ENCODE results near the gene LARP7.
"Not testable (repeated sequence)": the region's sequence is repeated elsewhere in the genome, so short reads cannot be mapped to it uniquely, and the experiment has no call there.

LARP7 gene

DNA sequence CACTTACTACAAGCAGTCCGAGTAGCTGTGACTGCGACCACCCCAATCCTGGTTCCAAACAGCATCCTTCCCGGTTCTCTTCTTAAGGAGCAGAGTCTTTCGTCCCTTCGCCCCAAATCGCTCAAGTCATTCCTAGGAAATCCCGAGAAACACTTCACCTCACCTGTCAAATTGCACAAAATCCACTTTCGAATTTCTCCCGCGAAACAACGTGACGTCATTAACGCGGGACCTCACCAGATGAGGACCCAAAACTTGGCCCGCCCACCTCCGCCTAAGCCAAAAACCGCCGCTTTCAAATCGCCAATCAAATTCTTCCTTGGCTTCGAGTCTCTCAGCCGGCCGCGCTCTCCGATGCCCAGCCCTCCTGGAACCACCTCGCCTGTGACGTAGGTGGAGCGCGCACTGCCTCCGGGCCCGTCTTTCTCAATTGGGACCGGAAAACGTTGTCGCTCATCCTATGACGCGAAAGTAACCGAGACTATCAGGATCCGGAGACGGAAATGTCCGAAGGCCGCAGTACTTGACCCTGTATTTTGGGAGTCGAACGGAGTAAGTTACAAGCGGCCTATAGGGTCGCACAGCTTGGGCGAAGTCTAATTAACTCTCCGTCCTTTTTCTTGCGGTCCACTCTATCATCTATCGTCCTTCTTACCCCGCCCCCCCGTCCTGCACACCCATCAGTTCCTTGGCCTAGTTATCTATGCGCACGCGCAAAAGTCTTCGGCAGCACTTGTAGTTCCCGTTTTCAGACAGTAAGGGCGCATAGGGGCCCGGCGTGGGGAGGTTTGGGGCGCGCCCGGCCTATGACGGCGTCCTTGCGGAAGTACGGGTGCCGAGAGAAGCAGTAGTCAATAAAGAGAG is at the start of gene LARP7, which contains the start of gene ZGRF1:
TSS of gene LARP7 (plus strand) at position 456 of the 864 bp plus-strand sequence. CDS start 7,527 bp downstream, outside the sequence.
TSS of gene ZGRF1 (minus strand) at position 222 of the 864 bp plus-strand sequence. CDS start 3,733 bp downstream, outside the sequence.
- DNase-seq (ENCODE audit: low read depth in 2 of 2), result peak; percentile 90 to 95

- DNase-seq (ENCODE audit: low read depth in 2 of 2), result no peak
These were observed 47.7 kb upstream of the LARP7 start for GRCh38 chr4:112589206-112589605.

DNA sequence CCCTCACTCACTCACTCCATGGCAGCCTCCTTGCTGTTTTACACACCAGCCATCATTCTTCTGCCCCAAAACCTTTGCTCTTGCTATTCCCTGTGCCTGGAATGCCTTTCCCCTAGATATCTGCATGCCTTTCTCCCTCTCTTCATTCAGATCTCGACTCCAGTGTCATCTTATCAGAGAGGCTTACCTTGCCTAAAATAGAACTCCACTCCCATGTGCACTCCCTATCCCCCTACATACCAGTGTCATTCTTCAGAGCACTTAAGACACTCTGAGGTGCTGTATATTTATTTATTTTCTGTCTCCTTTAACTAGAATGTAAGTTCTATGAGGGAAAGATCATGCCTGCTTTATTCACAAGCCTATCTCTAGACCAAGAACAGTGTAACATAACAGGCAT is 45.4 kb upstream of the LARP7 start:
- no peak for DNase-seq (ENCODE audit: low read depth in 2 of 2)

- no peak for DNase-seq (ENCODE audit: low read depth in 2 of 2)
These were observed 44.2 kb upstream of the LARP7 start for GRCh38 chr4:112592717-112593116.

- DNase-seq (ENCODE audit: low read depth in 2 of 2), result no peak
These were observed 43.4 kb upstream of the LARP7 start for GRCh38 chr4:112593438-112594133.

DNA sequence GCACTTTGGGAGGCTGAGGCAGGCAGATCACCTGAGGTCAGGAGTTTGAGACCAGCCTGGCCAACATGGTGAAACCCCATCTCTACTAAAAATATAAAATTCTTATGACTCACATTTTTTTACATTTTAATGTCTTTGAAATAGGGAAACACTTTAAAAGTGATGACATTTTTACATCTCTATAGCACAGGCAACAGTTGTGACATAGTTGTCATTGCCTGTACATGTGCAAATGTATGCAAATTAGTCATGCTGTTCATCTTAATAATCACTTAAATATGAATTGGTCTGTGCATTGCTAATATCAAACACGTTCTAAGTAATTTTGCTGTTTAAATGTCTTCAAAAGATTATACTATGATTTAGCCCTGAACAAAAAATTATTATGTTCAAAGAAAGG is 42.0 kb upstream of the LARP7 start:
- DNase-seq (ENCODE audit: low read depth in 2 of 2), result no peak

- DNase-seq (ENCODE audit: low read depth in 2 of 2), result peak in 1 of 2 donors; percentile 30
These were observed 32.4 kb upstream of the LARP7 start for GRCh38 chr4:112604589-112604988.

- not testable (repeated sequence) for DNase-seq (ENCODE audit: low read depth in 2 of 2)
These were observed 24.1 kb upstream of the LARP7 start for GRCh38 chr4:112612814-112613213.

DNA sequence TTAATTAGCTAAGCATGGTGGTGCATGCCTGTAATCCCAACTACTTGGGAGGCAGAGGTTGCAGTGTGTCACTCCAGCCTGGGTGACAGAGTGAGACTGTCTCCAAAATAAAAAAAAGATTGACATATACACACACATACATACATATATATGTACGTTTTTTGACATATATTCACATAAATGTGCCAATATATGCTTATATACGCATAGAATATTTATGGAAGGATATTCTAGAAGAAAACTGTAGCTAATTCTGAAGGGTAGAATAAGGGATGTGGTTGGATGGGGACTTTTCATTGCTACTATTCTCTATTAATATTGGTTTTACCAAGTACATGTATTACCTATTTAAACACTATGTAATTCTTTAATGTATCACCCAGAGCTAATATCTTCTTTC is 20.0 kb upstream of the LARP7 start:
- no peak for DNase-seq (ENCODE audit: low read depth in 2 of 2)

- no peak for DNase-seq (ENCODE audit: low read depth in 2 of 2)
These were observed 10.7 kb upstream of the LARP7 start for GRCh38 chr4:112626228-112626627.

DNA sequence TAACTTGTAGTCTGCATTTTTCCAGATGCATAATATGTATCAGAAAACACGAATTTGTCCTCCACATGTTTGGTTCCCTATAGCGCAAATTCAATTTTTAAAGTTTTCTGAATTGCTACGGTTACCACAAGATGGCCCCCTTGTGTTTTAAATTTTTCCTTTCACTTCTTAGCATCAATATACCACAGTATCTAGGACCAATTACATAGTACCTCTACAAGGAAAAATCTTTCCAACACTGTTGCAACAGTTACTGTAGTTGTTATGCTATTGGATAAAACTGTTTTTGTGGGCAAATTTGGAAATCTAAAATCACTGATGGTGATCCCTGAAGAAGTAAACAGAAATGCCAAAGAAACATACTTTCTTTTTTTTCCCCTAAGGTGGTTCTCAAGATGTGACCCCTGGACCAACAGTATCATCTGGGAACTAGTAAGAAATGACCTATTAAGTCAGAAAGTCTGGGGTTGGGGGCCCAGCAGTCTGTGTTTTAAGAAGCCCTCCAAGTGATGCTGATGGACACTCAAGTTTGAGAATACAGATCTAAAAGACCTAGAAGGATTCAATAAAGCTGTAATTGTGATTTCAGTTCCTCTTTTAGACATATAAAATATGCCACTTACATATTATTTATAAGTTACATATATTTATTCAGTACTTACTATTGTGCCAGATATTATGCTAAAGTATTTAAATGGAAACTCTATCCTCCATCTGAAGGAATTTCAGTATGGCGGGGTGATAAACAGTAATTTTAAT is 3.3 kb upstream of the LARP7 start:
- DNase-seq (ENCODE audit: low read depth in 2 of 2), result no peak

- no peak for DNase-seq (ENCODE audit: low read depth in 2 of 2)
These were observed 566 bp downstream of the LARP7 start for GRCh38 chr4:112637552-112637866.

- no peak for DNase-seq (ENCODE audit: low read depth in 2 of 2)
These were observed 5.6 kb downstream of the LARP7 start for GRCh38 chr4:112642526-112642925.

GRCh38 chr4:112644595-112645535 is 7.9 kb downstream of the LARP7 start:
- DNase-seq (ENCODE audit: low read depth in 2 of 2), result not testable (repeated sequence)

DNA sequence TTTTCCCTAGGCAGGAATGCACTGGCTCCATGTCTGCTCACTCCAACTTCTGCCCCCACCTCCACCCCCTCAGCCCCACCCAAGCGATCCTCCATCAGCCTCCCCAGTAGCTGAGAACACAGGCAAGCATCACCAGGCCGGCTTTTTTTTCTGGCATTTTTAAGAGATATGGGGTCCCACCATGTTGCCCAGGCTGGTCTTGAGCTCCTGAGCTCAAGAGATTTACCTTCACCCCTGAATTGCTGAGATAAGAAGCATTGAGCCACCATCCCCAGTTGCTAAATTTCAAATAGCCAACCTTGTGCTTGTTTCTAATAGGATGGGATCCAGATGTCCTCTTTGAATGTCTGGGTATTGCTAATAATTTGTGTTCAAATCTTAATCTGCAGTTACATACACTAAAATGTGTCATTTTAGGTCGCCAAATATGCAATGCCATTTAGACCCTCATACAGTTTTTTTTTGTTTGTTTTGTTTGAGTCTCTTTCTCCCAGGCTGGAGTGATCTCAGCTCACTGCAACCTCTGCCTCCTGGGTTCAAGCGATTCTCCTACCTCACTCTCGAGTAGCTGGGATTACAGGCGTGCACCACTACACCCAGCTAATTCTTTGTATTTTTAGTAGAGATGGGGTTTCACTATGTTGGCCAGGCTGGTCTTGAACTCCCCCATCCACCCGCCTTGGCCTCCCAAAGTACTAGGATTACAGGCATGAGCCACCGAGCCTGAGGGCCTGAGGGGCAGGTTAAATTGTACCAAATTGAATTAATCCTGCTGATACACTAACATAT is 8.8 kb downstream of the LARP7 start:
- DNase-seq (ENCODE audit: low read depth in 2 of 2), result no peak

GRCh38 chr4:112646632-112647537 is 9.9 kb downstream of the LARP7 start:
- no peak for DNase-seq (ENCODE audit: low read depth in 2 of 2)

- DNase-seq (ENCODE audit: low read depth in 2 of 2), result no peak
These were observed 10.8 kb downstream of the LARP7 start for GRCh38 chr4:112647785-112648184.

DNA sequence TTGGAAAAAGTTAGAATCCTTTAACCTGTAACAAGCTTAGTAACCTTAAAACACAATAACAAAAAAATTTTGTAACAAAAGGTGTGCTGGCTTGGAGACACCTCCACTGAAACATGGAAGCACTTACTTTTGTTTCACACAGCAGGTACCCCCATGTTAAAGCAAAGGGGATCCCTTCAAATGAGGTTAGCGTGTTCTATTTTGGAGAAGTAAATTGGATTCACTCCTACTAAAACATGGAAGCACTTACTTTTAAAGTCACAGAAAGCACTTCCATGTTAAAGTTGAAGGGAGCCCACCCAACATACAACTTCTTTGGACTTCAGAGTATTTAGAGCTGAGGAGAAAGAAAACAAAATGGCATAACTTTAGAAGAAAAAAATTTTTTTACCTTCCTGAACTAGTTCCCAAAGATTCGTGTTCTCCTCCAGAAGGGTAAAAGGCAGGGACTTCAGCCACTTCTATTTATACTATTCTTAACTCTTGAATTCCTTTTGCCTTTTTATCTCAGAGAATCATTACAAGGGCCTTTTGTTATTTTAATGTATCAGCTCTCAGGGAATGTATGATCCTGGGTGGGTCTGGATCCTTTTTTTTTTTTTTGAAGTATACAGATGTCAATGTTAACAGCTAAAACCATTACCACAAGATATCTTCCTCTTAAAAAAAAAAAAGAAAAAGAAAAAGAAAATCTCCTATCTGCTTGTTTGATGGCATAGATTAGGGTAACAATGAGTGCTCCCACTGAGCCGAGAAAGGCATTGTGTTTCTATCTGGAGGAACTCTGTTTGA is 11.5 kb downstream of the LARP7 start:
- no peak for DNase-seq (ENCODE audit: low read depth in 2 of 2)

DNA sequence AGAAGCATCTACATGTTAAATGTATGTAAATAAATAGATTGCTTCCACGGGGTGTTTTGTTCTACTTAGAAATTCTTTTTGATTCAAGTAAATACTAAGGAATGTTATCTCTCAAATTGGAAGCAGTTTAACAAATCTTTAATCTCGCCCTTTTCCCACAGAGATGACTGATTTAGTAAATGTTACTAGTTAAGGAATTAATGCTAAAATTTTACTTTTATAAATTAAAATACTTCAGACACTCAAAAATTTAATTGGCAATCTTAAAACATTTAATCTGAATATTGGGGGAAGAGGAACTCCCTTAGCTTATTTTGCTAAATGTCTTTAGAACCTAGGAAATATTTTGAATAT is 12.1 kb downstream of the LARP7 start:
- no peak for DNase-seq (ENCODE audit: low read depth in 2 of 2)
